GM21786 (cell line): ENCODE data around the gene DMXL2.
"Not testable (repeated sequence)": the region's sequence is repeated elsewhere in the genome, so short reads cannot be mapped to it uniquely, and the experiment has no call there.

Source experiments
- ATAC-seq: cut with Tn5 transposase; IDR thresholded peaks from one replicate; pipeline ENCODE4 v1.9.1; 2021; ENCODE audit not compliant: unreplicated experiment

Gene DMXL2

DNA sequence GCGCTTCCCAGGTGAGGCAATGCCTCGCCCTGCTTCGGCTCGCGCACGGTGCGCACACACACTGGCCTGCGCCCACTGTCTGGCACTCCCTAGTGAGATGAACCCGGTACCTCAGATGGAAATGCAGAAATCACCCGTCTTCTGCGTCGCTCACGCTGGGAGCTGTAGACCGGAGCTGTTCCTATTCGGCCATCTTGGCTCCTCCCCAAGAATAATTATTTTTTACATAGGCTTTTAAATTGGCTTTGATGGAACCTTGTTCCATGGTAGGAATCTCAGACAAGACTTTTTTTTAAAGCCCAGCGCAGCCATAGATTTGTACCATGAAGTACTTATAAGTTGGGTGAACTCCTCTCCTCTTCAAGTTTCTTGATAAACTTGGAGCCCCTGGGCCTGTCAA, 199.5 kb downstream of the DMXL2 start:
- not testable (repeated sequence) for ATAC-seq

DNA sequence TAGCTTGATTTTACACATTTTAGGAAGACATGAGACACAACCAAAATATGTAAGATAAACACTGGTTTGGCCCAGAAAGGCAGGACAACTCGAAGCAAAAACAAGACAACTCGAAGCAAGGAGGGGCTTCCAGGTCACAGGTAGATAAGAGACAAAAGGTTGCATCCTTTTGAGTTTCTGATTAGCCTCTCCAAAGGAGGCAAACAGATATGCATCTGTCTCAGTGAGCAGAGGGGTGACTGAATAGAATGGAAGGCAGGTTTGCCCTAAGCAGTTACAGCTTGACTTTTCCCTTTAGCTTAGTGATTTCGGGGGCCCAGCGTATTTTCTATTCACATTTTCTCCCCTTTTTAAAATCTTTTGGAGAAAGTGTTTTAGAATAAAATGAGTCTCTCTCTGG, 206.4 kb downstream of the DMXL2 start:
- no peak for ATAC-seq

DNA sequence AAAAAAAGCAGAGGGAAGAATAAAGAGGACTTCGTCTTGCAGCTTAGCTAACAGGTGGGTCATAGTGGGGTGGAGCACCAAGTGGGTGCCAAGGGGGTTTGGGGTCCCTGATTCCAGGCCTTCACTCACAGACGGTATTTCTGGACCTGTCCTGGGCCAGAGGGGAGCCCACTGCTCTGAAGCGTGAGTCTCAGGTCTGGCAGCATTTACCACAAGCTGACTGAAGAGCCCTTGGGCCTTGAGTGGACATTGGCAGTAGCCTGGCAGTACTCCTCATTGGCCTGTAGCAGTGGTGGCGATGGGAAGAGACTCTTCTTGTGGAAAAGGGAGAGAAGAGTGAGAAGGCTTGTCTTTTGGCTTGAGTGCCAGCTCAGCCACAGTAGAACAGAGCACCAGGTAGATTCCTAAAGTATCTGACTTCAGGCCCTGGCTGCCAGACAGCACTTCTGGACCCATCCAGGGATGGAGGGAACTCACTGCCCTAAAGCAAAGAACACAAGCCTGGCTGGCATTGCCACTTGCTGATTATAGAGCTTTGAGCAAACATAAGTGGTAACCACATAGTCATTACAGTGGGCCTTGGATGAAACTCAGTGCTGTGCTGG, 208.2 kb downstream of the DMXL2 start:
- no peak for ATAC-seq

- no peak for ATAC-seq
These were observed 216.7 kb downstream of the DMXL2 start for GRCh38 chr15:51405693-51406523.

GRCh38 chr15:51403946-51404695, 218.4 kb downstream of the DMXL2 start:
- ATAC-seq: no peak

- ATAC-seq: no peak
These were observed 219.3 kb downstream of the DMXL2 start for GRCh38 chr15:51403072-51403878.

DNA sequence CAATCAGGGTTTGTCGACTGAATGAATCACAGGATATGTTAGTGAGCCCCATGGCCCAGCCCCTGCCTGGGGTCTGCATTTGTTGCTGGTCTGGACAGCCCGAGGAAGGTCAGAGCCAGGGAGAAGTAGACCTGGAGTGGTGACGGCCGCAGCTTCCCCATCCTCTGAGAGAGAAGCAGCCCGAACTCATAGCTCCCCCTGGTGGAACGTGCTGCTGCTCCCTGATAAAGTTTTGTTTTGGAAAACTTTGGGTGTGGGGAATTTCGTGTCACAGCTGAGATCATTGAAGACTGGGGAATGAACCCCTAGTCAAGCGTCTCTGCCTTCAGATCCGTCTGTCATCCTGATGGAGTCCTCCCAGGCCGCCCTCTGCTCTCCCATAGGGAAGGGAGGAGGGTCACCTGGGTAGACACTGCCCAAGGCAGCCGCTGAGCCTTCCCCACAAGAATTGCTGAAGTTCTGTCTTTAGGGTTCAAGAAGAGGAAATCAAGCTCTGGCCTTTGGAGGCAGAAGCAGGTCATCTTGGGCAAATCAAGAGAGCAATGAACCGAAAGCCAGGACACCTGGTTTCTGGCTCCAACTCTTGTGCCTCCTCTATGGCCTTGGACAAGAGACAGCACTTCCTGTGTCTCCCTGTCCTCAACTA, 220.6 kb downstream of the DMXL2 start:
- ATAC-seq: no peak

- no peak for ATAC-seq
These were observed 221.4 kb downstream of the DMXL2 start for GRCh38 chr15:51401051-51401780.

DNA sequence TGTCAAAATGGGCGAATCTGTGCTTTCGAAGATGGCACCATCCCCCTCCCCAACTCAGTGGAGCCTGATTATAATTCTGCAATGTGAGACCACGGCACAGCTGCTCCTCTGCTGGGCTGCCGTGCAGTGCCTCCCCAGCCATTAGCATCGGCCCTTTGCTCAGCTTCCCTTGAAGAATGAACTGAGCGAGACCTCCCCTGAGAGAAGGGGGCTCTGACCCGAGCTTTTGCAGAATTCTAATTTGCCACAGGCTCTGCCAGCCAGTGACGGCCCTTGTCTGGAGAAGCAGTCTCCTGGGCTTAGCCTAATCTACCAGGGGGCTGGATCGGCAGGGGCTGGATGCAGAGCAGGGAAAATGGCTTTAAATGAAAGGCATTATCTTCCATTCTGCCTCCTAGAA, 223.9 kb downstream of the DMXL2 start:
- no peak for ATAC-seq
